Epithelial cell of esophagus (primary cell): ENCODE measurements around the gene ZMYM5.
"Not testable (repeated sequence)": the region's sequence is repeated elsewhere in the genome, so short reads cannot be mapped to it uniquely, and the experiment has no call there.

ENCODE experiments used
- DNase-seq: peaks from one replicate; pipeline ENCODE4 v3.0.0; 2010; ENCODE audit warnings: low read depth
- H3K4me3 ChIP-seq: 2 replicates; pipeline ENCODE4 v1.5.1; 2011; ENCODE audit warnings: mild to moderate bottlenecking, low read length, control low read depth
- TF ChIP-seq, protein P1 (sequence below): IDR thresholded peaks from 2 replicates; pipeline ENCODE4 v1.5.1; 2011; ENCODE audit warnings: low read depth, mild to moderate bottlenecking, low read length, control low read depth, inconsistent platforms; ENCODE audit not compliant: insufficient read depth; ENCODE audit errors: missing control alignments

ZMYM5 gene

GRCh38 chr13:19860884-19861655 is 2.4 kb downstream of the ZMYM5 start:
- H3K4me3 ChIP-seq, result peak overlapping the region; percentile 72
- TF ChIP-seq, protein P1, sequence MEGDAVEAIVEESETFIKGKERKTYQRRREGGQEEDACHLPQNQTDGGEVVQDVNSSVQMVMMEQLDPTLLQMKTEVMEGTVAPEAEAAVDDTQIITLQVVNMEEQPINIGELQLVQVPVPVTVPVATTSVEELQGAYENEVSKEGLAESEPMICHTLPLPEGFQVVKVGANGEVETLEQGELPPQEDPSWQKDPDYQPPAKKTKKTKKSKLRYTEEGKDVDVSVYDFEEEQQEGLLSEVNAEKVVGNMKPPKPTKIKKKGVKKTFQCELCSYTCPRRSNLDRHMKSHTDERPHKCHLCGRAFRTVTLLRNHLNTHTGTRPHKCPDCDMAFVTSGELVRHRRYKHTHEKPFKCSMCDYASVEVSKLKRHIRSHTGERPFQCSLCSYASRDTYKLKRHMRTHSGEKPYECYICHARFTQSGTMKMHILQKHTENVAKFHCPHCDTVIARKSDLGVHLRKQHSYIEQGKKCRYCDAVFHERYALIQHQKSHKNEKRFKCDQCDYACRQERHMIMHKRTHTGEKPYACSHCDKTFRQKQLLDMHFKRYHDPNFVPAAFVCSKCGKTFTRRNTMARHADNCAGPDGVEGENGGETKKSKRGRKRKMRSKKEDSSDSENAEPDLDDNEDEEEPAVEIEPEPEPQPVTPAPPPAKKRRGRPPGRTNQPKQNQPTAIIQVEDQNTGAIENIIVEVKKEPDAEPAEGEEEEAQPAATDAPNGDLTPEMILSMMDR, result no peak
- DNase-seq, result peak; percentile 81

- not testable (repeated sequence) for DNase-seq, H3K4me3 ChIP-seq
Measured at GRCh38 chr13:19857637-19858036, 5.8 kb downstream of the ZMYM5 start.

- TF ChIP-seq, protein P1, result no peak
- H3K4me3 ChIP-seq, result no peak overlapping the region
- DNase-seq, result no peak
Measured at GRCh38 chr13:19852766-19853165, 10.7 kb downstream of the ZMYM5 start.

DNA sequence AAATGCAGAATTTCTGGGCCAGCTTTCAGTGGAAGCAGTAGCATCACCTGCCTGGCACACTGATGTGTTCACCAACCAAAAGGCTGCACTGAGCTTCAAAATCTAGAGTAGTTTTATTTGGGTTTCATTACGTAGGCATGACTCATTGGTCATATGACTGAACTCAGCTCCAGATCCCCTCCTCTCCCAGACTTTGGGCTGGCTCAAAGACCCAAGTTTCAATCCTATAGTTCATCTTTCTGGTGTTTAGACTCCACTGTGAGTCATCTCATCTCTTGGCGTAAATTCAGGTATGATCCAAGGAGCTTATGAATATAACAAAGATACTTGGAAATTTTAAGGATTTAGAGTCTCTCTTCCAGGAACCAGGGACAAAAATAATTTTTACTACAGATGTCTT is 17.7 kb downstream of the ZMYM5 start:
- TF ChIP-seq, protein P1, result no peak
- no peak overlapping the region for H3K4me3 ChIP-seq
- peak; percentile 93 for DNase-seq

GRCh38 chr13:19838865-19839275 is 24.6 kb downstream of the ZMYM5 start:
- H3K4me3 ChIP-seq, result no peak overlapping the region
- TF ChIP-seq, protein P1, result no peak
- DNase-seq, result no peak

GRCh38 chr13:19836472-19836871 is 27.0 kb downstream of the ZMYM5 start:
- no peak overlapping the region for H3K4me3 ChIP-seq
- TF ChIP-seq, protein P1, result no peak
- DNase-seq, result peak; percentile 20

GRCh38 chr13:19834704-19835103 is 28.7 kb downstream of the ZMYM5 start:
- H3K4me3 ChIP-seq, result no peak overlapping the region
- TF ChIP-seq, protein P1, result no peak

More at GRCh38 chr13:19834704-19835103, 28.7 kb downstream of the ZMYM5 start:
- no peak for DNase-seq
